ENCODE data around the gene CAPSL.

DNA sequence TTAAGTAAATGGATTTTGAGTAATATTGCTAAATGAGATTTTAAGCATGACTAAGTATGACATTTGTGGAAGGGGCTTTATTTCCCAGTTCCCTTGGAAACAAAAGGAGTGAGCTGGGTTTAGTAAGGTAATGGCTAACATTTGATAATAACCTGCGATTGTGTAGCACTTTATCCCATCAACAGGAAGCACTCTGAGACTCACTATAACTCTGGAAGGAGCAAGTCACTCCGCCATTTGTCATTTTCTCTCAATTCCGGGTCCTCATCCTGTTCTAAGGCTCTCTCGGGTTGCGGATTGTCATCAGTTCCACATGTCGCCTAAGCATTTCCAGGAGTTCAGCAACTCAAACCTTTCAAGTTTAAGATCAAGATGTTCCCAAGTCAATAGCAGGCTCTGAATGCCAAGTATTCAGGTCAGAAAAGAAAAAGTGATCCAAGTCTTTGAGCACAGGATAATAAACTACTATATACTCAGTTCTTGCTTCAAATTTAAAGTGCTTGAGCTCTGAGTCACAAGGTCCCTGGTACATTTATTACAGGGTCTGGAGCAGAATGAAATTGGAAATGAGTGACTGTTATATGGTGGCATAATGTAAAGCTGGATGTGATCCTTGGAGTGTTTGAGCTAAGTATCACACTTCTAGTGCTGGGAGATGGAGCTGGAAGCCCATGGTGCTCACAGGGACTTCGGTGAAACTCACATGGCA, 39.3 kb downstream of the CAPSL start:
- TF ChIP-seq TSHZ2 (CRISPR knock-in tag; IDR thresholded peaks at IDR 0.05) = no peak
- TF ChIP-seq ZFP3 (CRISPR knock-in tag; IDR thresholded peaks at IDR 0.05) = no peak
- no peak for TF ChIP-seq RARB (CRISPR knock-in tag; IDR thresholded peaks at IDR 0.05)
- no peak for TF ChIP-seq ZFP30 (CRISPR knock-in tag; IDR thresholded peaks at IDR 0.05)
- no peak for TF ChIP-seq ARNTL (CRISPR knock-in tag; IDR thresholded peaks at IDR 0.05; ENCODE audit: borderline replicate concordance, low read depth)
- TF ChIP-seq, protein P1, sequence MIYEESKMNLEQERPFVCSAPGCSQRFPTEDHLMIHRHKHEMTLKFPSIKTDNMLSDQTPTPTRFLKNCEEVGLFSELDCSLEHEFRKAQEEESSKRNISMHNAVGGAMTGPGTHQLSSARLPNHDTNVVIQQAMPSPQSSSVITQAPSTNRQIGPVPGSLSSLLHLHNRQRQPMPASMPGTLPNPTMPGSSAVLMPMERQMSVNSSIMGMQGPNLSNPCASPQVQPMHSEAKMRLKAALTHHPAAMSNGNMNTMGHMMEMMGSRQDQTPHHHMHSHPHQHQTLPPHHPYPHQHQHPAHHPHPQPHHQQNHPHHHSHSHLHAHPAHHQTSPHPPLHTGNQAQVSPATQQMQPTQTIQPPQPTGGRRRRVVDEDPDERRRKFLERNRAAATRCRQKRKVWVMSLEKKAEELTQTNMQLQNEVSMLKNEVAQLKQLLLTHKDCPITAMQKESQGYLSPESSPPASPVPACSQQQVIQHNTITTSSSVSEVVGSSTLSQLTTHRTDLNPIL (CRISPR knock-in tag; IDR thresholded peaks at IDR 0.05; ENCODE audit: low read depth) = no peak
- no peak for TF ChIP-seq GLIS3 (CRISPR knock-in tag; IDR thresholded peaks at IDR 0.05)
- TF ChIP-seq TOX (CRISPR knock-in tag; IDR thresholded peaks at IDR 0.05; ENCODE audit: borderline replicate concordance) = no peak
- TF ChIP-seq ZNF70 (CRISPR knock-in tag; IDR thresholded peaks at IDR 0.05) = no peak

All from SK-N-SH treated with all-trans-retinoic acid at 6 μM for 48 hours (cell line).